ENCODE results near the gene ATP6V0E1.
"Not testable (repeated sequence)": the region's sequence is repeated elsewhere in the genome, so short reads cannot be mapped to it uniquely, and the experiment has no call there.

Gene ATP6V0E1

DNA sequence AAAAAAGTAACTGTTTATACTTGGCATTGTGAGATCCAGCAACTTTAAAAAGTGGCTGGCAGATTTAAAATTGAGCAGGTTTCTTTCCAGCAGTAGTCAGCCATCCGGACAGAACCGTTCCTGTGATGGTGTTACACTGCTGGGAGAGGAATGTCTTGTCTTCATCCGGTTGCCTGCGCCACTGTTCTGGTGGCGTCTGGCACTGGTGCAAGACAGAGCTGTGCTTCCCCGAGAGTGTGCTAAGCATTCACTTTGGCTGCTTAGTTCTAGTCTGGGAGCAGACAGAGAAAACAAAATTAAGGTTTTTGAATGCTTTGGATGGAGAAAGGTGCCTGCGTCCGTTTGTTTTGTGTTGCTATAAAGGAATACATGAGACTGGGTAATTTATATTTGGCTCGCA lies 37.1 kb downstream of the ATP6V0E1 start:
- H3K36me3 ChIP-seq (ENCODE audit: control insufficient read depth, insufficient read depth, low read length, severe bottlenecking), result peaks cover 13% of the 10 kb centered on the region
- H3K27me3 ChIP-seq (replicated peaks; ENCODE audit: control insufficient read depth, insufficient read depth, low read length), result no peaks in the 10 kb centered on the region
- H3K9ac ChIP-seq (ENCODE audit: low read length), result peak overlapping the region; percentile 0

DNA sequence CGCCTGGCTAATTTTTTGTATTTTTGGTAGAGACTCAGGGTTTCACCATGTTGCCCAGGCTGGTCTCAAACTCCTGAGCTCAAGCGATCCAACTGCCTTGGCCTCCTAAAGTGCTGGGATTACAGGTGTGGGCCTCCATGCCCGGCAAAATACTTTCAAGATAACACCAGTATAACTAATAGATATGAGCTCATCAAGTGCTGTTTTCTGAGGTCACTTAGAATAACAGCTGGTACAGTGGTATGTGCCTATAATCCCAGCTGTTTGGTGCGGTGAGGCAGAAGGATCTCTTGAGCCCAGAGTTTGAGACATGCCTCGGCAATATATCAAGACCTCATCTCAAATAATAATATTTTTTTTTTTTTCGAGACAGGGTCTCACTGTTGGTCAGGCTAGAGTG lies 42.1 kb downstream of the ATP6V0E1 start:
- no peak for DNase-seq (ENCODE audit: low read depth)
- Histone ChIP-seq H3K9me3 (ENCODE audit: control insufficient read depth, low read length) (no peaks in the 10 kb centered on the region), H3K4me3 (ENCODE audit: low read length) (no peak overlapping the region), H3K9ac (ENCODE audit: low read length) (no peak overlapping the region), H3K27me3 (replicated peaks; ENCODE audit: control insufficient read depth, insufficient read depth, low read length) (no peaks in the 10 kb centered on the region), H3K4me1 (ENCODE audit: control insufficient read depth, insufficient read depth, low read length) (peaks cover 6% of the 10 kb centered on the region), H3K36me3 (ENCODE audit: control insufficient read depth, insufficient read depth, low read length, severe bottlenecking) (peaks cover 27% of the 10 kb centered on the region)

More for the DNA sequence above, 37.1 kb downstream of the ATP6V0E1 start:
- H3K4me1 ChIP-seq (ENCODE audit: control insufficient read depth, insufficient read depth, low read length), result peaks cover 33% of the 10 kb centered on the region
- H3K4me3 ChIP-seq (ENCODE audit: low read length), result no peak overlapping the region
- no peak for DNase-seq (ENCODE audit: low read depth)
- H3K9me3 ChIP-seq (ENCODE audit: control insufficient read depth, low read length), result no peaks in the 10 kb centered on the region

GRCh38 chr5:173027905-173028304 lies 44.3 kb downstream of the ATP6V0E1 start:
- DNase-seq (ENCODE audit: low read depth), result no peak
- Histone ChIP-seq H3K36me3 (ENCODE audit: control insufficient read depth, insufficient read depth, low read length, severe bottlenecking) (peaks cover 22% of the 10 kb centered on the region), H3K4me3 (ENCODE audit: low read length) (no peak overlapping the region), H3K9ac (ENCODE audit: low read length) (no peak overlapping the region), H3K4me1 (ENCODE audit: control insufficient read depth, insufficient read depth, low read length) (no peaks in the 10 kb centered on the region), H3K27me3 (replicated peaks; ENCODE audit: control insufficient read depth, insufficient read depth, low read length) (no peaks in the 10 kb centered on the region), H3K9me3 (ENCODE audit: control insufficient read depth, low read length) (no peaks in the 10 kb centered on the region)

DNA sequence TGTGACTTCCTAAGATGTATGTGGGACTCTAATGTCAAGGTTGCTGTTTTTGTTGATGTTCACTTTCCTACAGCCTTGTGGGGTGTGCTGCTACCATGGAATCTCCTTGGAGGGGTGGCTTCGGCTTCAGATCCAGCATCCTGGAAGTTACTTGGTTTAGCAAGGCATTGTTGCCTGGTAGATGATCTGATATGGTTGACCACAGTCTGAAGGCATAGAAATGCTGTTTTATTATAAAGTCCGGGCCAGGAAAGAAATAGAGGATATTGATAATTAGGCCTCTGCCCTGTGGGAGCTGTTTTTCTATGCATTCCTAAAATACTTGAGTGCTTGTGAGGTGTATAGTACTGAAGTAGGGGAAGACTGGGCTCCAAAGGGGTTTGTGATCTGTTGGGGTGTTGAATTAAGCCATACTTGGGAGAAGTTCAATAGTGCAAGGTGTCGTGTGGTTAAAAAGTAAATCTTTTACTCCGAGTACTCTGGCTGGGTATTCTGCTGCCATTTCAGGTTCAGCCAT lies 45.3 kb downstream of the ATP6V0E1 start:
- Histone ChIP-seq H3K9me3 (ENCODE audit: control insufficient read depth, low read length) (no peaks in the 10 kb centered on the region), H3K27me3 (replicated peaks; ENCODE audit: control insufficient read depth, insufficient read depth, low read length) (no peaks in the 10 kb centered on the region), H3K36me3 (ENCODE audit: control insufficient read depth, insufficient read depth, low read length, severe bottlenecking) (peaks cover 25% of the 10 kb centered on the region), H3K4me3 (ENCODE audit: low read length) (no peak overlapping the region), H3K9ac (ENCODE audit: low read length) (no peak overlapping the region), H3K4me1 (ENCODE audit: control insufficient read depth, insufficient read depth, low read length) (no peaks in the 10 kb centered on the region)
- no peak for DNase-seq (ENCODE audit: low read depth)

DNA sequence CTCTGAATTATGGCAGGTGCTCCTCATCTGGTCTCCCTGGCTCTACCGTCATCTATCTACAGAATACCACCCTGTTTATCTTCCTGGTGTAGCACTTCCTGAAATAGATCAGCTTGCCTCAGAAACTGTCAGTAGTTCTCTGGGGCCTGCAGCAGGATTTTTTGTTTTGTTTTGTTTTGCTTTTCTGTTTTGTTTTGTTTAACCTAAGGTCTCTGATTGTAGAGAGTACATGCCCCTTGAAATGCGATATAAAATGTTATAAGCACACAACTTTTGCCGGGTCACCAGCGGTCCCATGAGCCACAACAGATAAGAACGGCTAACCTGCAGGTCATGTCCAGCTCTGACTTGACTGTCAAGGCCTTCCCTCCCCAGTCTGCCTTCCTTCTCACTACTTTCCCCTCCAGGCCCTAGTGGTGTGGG lies 45.9 kb downstream of the ATP6V0E1 start:
- no peak overlapping the region for H3K4me3 ChIP-seq (ENCODE audit: low read length)
- no peaks in the 10 kb centered on the region for H3K9me3 ChIP-seq (ENCODE audit: control insufficient read depth, low read length)
- no peak for DNase-seq (ENCODE audit: low read depth)
- peaks cover 32% of the 10 kb centered on the region for H3K36me3 ChIP-seq (ENCODE audit: control insufficient read depth, insufficient read depth, low read length, severe bottlenecking)
- H3K9ac ChIP-seq (ENCODE audit: low read length), result no peak overlapping the region
- no peaks in the 10 kb centered on the region for H3K4me1 ChIP-seq (ENCODE audit: control insufficient read depth, insufficient read depth, low read length)
- no peaks in the 10 kb centered on the region for H3K27me3 ChIP-seq (replicated peaks; ENCODE audit: control insufficient read depth, insufficient read depth, low read length)

DNA sequence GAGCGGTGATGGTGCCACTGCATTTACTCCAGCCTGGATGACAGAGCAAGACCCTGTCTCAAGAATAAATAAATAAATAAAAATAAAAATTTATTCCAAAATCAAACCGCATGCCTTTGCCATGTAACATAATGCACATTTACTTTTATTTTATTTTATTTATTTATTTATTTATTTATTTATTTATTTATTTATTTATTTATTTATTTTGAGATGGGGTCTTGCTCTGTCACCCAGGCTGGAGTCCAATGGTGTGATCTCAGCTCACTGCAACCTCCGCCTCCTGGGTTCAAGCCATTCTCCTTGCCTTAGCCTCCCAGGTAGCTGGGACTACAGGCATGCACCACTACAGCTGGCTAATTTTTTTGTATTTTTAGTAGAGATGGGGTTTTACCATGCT lies 48.5 kb downstream of the ATP6V0E1 start:
- H3K4me3 ChIP-seq (ENCODE audit: low read length); DNase-seq (ENCODE audit: low read depth); H3K9me3 ChIP-seq (ENCODE audit: control insufficient read depth, low read length); H3K9ac ChIP-seq (ENCODE audit: low read length); H3K27me3 ChIP-seq (replicated peaks; ENCODE audit: control insufficient read depth, insufficient read depth, low read length): not testable (repeated sequence)
- peaks cover 43% of the 10 kb centered on the region for H3K36me3 ChIP-seq (ENCODE audit: control insufficient read depth, insufficient read depth, low read length, severe bottlenecking)
- H3K4me1 ChIP-seq (ENCODE audit: control insufficient read depth, insufficient read depth, low read length), result peaks cover 11% of the 10 kb centered on the region

GRCh38 chr5:173032730-173033129 lies 49.2 kb downstream of the ATP6V0E1 start:
- H3K9ac ChIP-seq (ENCODE audit: low read length), result no peak overlapping the region
- DNase-seq (ENCODE audit: low read depth), result no peak
- H3K4me3 ChIP-seq (ENCODE audit: low read length), result no peak overlapping the region

DNA sequence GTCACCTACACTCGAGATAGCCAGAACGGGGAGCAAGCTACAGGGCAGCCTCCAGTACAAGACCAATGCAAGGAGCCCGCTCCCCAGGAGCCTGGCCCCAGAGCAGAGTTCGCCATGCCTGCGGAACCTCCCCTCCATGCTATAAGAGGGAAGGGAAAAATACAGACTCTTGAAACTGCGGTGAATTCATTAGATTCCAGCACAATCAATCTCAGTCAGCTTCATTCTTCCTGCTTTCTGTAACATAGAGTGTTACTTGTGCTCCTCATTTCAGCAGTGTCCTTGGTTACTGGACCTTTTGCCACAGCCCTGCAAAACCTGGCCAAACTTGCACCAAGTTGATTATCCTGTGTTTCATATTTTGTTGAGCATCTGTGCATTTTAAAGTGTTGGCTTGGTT lies 50.4 kb downstream of the ATP6V0E1 start:
- no peak for DNase-seq (ENCODE audit: low read depth)
- no peaks in the 10 kb centered on the region for H3K9me3 ChIP-seq (ENCODE audit: control insufficient read depth, low read length)
- no peak overlapping the region for H3K9ac ChIP-seq (ENCODE audit: low read length)
- no peaks in the 10 kb centered on the region for H3K27me3 ChIP-seq (replicated peaks; ENCODE audit: control insufficient read depth, insufficient read depth, low read length)
- peaks cover 16% of the 10 kb centered on the region for H3K4me1 ChIP-seq (ENCODE audit: control insufficient read depth, insufficient read depth, low read length)
- H3K36me3 ChIP-seq (ENCODE audit: control insufficient read depth, insufficient read depth, low read length, severe bottlenecking), result peaks cover 35% of the 10 kb centered on the region
- no peak overlapping the region for H3K4me3 ChIP-seq (ENCODE audit: low read length)

More at GRCh38 chr5:173032730-173033129, 49.2 kb downstream of the ATP6V0E1 start:
- H3K27me3 ChIP-seq (replicated peaks; ENCODE audit: control insufficient read depth, insufficient read depth, low read length), result no peaks in the 10 kb centered on the region
- peaks cover 16% of the 10 kb centered on the region for H3K4me1 ChIP-seq (ENCODE audit: control insufficient read depth, insufficient read depth, low read length)
- H3K36me3 ChIP-seq (ENCODE audit: control insufficient read depth, insufficient read depth, low read length, severe bottlenecking), result peaks cover 42% of the 10 kb centered on the region
- no peaks in the 10 kb centered on the region for H3K9me3 ChIP-seq (ENCODE audit: control insufficient read depth, low read length)

DNA sequence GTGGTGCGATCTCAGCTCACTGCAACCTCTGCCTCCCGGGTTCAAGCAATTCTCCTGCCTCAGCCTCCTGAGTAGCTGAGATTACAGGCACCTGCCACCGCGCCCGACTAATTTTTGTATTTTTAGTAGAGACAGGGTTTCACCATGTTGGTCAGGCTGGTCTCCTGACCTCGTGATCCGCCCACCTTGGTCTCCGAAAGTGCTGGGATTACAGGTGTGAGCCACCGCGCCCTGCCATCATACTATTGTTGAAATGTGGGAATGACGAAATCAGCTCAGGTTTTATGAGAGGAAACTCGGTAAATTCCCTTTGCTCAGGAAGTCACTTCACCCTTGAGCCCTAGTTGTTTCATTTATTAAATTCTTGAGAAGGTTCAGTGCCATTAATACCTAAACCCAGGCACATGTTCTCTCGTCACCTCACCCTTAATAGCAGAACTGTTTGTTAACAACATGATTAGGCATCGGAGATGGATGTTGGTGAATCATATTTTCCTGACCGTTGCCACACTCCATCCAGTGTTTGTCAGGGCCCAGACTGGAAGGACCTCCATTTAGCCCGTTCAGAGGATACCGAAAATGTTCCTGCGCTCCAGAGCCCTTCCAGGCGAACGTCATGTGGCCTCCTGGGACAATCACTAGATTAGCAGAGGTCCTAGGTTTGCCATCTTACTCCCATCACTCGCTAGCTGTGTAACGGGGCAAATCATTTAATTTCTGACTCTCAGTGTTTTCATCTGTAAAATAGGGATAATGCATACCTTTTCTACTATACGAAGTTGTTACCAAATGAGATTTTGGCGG lies 52.5 kb downstream of the ATP6V0E1 start:
- Histone ChIP-seq H3K9ac (ENCODE audit: low read length) (no peak overlapping the region), H3K36me3 (ENCODE audit: control insufficient read depth, insufficient read depth, low read length, severe bottlenecking) (peaks cover 35% of the 10 kb centered on the region), H3K9me3 (ENCODE audit: control insufficient read depth, low read length) (no peaks in the 10 kb centered on the region), H3K4me3 (ENCODE audit: low read length) (no peak overlapping the region), H3K4me1 (ENCODE audit: control insufficient read depth, insufficient read depth, low read length) (peaks cover 16% of the 10 kb centered on the region), H3K27me3 (replicated peaks; ENCODE audit: control insufficient read depth, insufficient read depth, low read length) (no peaks in the 10 kb centered on the region)
- no peak for DNase-seq (ENCODE audit: low read depth)

DNA sequence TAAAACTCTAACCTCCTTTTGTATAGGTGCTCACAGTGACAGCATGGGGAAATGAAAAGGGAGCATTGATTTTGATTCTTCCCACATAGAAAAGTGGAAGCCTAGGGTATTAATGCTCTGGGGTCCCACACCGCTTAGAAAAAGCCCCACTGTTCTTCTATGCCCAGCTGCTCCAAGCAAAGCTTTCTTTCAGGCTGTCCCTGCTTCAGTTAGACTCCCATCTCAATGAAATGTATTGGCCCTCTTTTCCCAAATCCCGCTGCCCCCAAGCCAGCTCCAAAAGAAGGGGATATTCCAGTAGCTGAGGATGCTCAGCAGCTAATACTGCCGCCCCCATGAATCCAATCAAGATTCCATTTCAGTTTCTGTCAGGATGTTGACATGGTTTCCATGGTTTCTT lies 55.6 kb downstream of the ATP6V0E1 start:
- DNase-seq (ENCODE audit: low read depth), result no peak
- Histone ChIP-seq H3K4me3 (ENCODE audit: low read length) (no peak overlapping the region), H3K36me3 (ENCODE audit: control insufficient read depth, insufficient read depth, low read length, severe bottlenecking) (peaks cover 20% of the 10 kb centered on the region), H3K9me3 (ENCODE audit: control insufficient read depth, low read length) (no peaks in the 10 kb centered on the region), H3K9ac (ENCODE audit: low read length) (no peak overlapping the region), H3K27me3 (replicated peaks; ENCODE audit: control insufficient read depth, insufficient read depth, low read length) (no peaks in the 10 kb centered on the region), H3K4me1 (ENCODE audit: control insufficient read depth, insufficient read depth, low read length) (peaks cover 16% of the 10 kb centered on the region)

GRCh38 chr5:173039964-173040363 lies 56.4 kb downstream of the ATP6V0E1 start:
- no peak overlapping the region for H3K9ac ChIP-seq (ENCODE audit: low read length)
- H3K27me3 ChIP-seq (replicated peaks; ENCODE audit: control insufficient read depth, insufficient read depth, low read length), result no peaks in the 10 kb centered on the region
- DNase-seq (ENCODE audit: low read depth), result no peak
- peaks cover 13% of the 10 kb centered on the region for H3K36me3 ChIP-seq (ENCODE audit: control insufficient read depth, insufficient read depth, low read length, severe bottlenecking)
- no peak overlapping the region for H3K4me3 ChIP-seq (ENCODE audit: low read length)
- peaks cover 16% of the 10 kb centered on the region for H3K4me1 ChIP-seq (ENCODE audit: control insufficient read depth, insufficient read depth, low read length)
- H3K9me3 ChIP-seq (ENCODE audit: control insufficient read depth, low read length), result no peaks in the 10 kb centered on the region

Data from adipocyte (in vitro differentiated cells).